Endothelial cell of umbilical vein (primary cell): Measurements from ENCODE around the gene HSPB2. TPM values are rescaled to one million over a fixed set of nuclear protein-coding genes. Genes with fewer than 3 reads are reported as not detected.

Experiments used
- BruUV-seq: library from RNA; stranded (reverse); fragments of 400-500 nt; replicated peaks from 2 replicates; lab custom pipeline; 2021; lab: Mats Ljungman, UMichigan
- CTCF ChIA-PET: fragments of 300-600, 350-600 bp; sonication (Branson Sonifier 250); formaldehyde crosslinking; loops from one replicate; lab custom pipeline; 2021; ENCODE audit warnings: antibody characterized with exemption, inconsistent platforms; lab: Charles Lee
- POLR2A ChIA-PET: fragments of 300-600, 350-600 bp; sonication (Branson Sonifier 250); formaldehyde crosslinking; loops from one replicate; lab custom pipeline; 2021; ENCODE audit warnings: antibody characterized with exemption, inconsistent platforms; lab: Charles Lee
- DNase-seq: peaks from one replicate; pipeline ENCODE4 v3.0.0-alpha.2; 2011; ENCODE audit warnings: low read depth, low spot score
- FAIRE-seq: peaks from 2 replicates; lab custom pipeline; 2011; peaks lifted over from hg19 to GRCh38; lab: Jason Lieb, UNC
- H2AFZ ChIP-seq: 2 replicates; pipeline ENCODE4 v1.6.0; 2012; ENCODE audit warnings: low read depth, low read length, control low read depth, inconsistent platforms
- H3K27ac ChIP-seq: 2 replicates; pipeline ENCODE4 v1.5.1; 2011; ENCODE audit warnings: low read depth, mild to moderate bottlenecking, control low read depth, low read length, moderate library complexity; ENCODE audit not compliant: insufficient read depth
- H3K27me3 ChIP-seq, 2 experiments: 2 replicates each; pipeline versions ENCODE4 v1.6.0 to v1.6.1; 2011; ENCODE audit warnings: low read length in 2 of 2, mixed read lengths in 1 of 2; ENCODE audit not compliant: control insufficient read depth in 2 of 2, insufficient read depth in 2 of 2
- H3K36me3 ChIP-seq, 2 experiments: 2 replicates in 1 of 2; 3 replicates in 1 of 2; pipeline ENCODE4 v1.5.1; 2011; ENCODE audit warnings: low read length in 2 of 2, mild to moderate bottlenecking in 1 of 2, moderate library complexity in 1 of 2; ENCODE audit not compliant: control insufficient read depth in 2 of 2, insufficient read depth in 2 of 2; ENCODE audit errors: extremely low read depth in 1 of 2
- H3K4me1 ChIP-seq: 3 replicates; pipeline ENCODE4 v1.5.1; 2011; ENCODE audit warnings: mild to moderate bottlenecking, low read length; ENCODE audit not compliant: control insufficient read depth, insufficient read depth; ENCODE audit errors: extremely low read depth
- H3K4me2 ChIP-seq: 2 replicates; pipeline ENCODE4 v1.6.1; 2011; ENCODE audit warnings: low read length, control low read depth, mixed read lengths; ENCODE audit not compliant: insufficient read depth
- H3K4me3 ChIP-seq, 3 experiments: fragments of 200-600 bp in 1 of 3; sonication (generic), shearing (Covaris generic) in 1 of 3; replicated peaks in 1 of 3; 2 replicates each; pipeline ENCODE4 v1.5.1; 2011 to 2016; ENCODE audit warnings: control low read depth in 3 of 3, low read length in 3 of 3, mild to moderate bottlenecking in 2 of 3, inconsistent platforms in 1 of 3, low read depth in 1 of 3, moderate library complexity in 1 of 3; ENCODE audit not compliant: insufficient read depth in 1 of 3
- H3K79me2 ChIP-seq: 2 replicates; pipeline ENCODE4 v1.6.0; 2012; ENCODE audit warnings: low read length, inconsistent platforms; ENCODE audit not compliant: control insufficient read depth, insufficient read depth
- H3K9ac ChIP-seq: replicated peaks from 2 replicates; pipeline ENCODE3; 2011; ENCODE audit warnings: low read length, control low read depth; ENCODE audit not compliant: insufficient read depth; ENCODE audit errors: extremely low read depth
- H3K9me1 ChIP-seq: replicated peaks from 3 replicates; pipeline ENCODE4 v1.6.0; 2011; ENCODE audit warnings: mild to moderate bottlenecking, low read length; ENCODE audit not compliant: control insufficient read depth, insufficient read depth; ENCODE audit errors: extremely low read depth
- H3K9me3 ChIP-seq: replicated peaks from 2 replicates; pipeline ENCODE4 v1.5.1; 2012; ENCODE audit warnings: low read length, inconsistent platforms; ENCODE audit not compliant: control insufficient read depth, insufficient read depth
- H4K20me1 ChIP-seq: replicated peaks from 2 replicates; pipeline ENCODE3; 2011; ENCODE audit warnings: mild to moderate bottlenecking, low read length; ENCODE audit not compliant: control insufficient read depth, insufficient read depth; ENCODE audit errors: extremely low read depth
- EZH2 ChIP-seq: IDR thresholded peaks from 2 replicates; pipeline ENCODE4 v1.6.1; 2012; ENCODE audit warnings: borderline replicate concordance, low read depth, mild to moderate bottlenecking, moderate library complexity, low read length, inconsistent platforms; ENCODE audit not compliant: severe bottlenecking
- FOS ChIP-seq: IDR thresholded peaks from 2 replicates; pipeline ENCODE4 v1.6.1; 2011; ENCODE audit warnings: mild to moderate bottlenecking, low read length, moderate library complexity, borderline replicate concordance; ENCODE audit not compliant: insufficient read depth
- GATA2 ChIP-seq: IDR thresholded peaks from 2 replicates; pipeline ENCODE4 v1.7.0; 2011; ENCODE audit warnings: low read depth, mild to moderate bottlenecking, moderate library complexity, mixed read lengths, low read length; ENCODE audit not compliant: insufficient read length, insufficient read depth
- JUN ChIP-seq: IDR thresholded peaks from 2 replicates; pipeline ENCODE4 v1.6.1; 2011; ENCODE audit warnings: borderline replicate concordance, low read depth; ENCODE audit not compliant: insufficient read length, insufficient read depth
- MYC ChIP-seq: IDR thresholded peaks from one replicate; pipeline ENCODE4 v1.6.1; 2011; ENCODE audit warnings: mild to moderate bottlenecking, low read depth, low read length
- POLR2A ChIP-seq: IDR thresholded peaks from 2 replicates; pipeline ENCODE4 v1.6.1; 2012; ENCODE audit warnings: low read depth, mild to moderate bottlenecking, control low read depth, low read length
- POLR2AphosphoS5 ChIP-seq: IDR thresholded peaks from 2 replicates; pipeline ENCODE4 v1.6.1; 2012; ENCODE audit warnings: low read depth, mild to moderate bottlenecking, control low read depth, low read length, moderate library complexity; ENCODE audit not compliant: insufficient read depth
- dilution Hi-C: fragments of 300-500 bp; cut with MboI; formaldehyde crosslinking; loops from one replicate; pipeline ENCODE4 v1.15.0; 2019; ENCODE audit warnings: low sequenced_read_pairs; ENCODE audit not compliant: extremely low pct_ligation_motif_present
- intact Hi-C: fragments of 100-400 bp; cut with micrococcal nuclease; formaldehyde crosslinking; loops from one replicate; pipeline ENCODE4 v1.10.0; 2022
- polyA plus RNA-seq, 4 experiments: library from polyadenylated mRNA; depleted of rRNA in 3 of 4; stranded (reverse) in 3 of 4; unstranded in 1 of 4; fragments of >200 nt; gene quantifications; 2 replicates each; pipeline versions ENCODE4 v1.2.1 to v1.2.3, GENCODE V29; 2011 to 2012; ENCODE audit warnings: missing spikeins in 1 of 4
- total RNA-seq: library from RNA; stranded (reverse); gene quantifications from 2 replicates; pipeline ENCODE4 v1.2.3, GENCODE V29; 2021
- TF ChIP-seq, protein P1 (sequence below): IDR thresholded peaks from 2 replicates; pipeline ENCODE4 v1.6.1; 2011; ENCODE audit not compliant: insufficient read depth, insufficient read length
- TF ChIP-seq, protein P2 (sequence below), 2 donors: IDR thresholded peaks; 1 replicate in 1 of 2; 2 replicates in 1 of 2; pipeline ENCODE4 v1.5.1; 2011; ENCODE audit warnings: low read length in 2 of 2, mild to moderate bottlenecking in 2 of 2, moderate library complexity in 2 of 2, control low read depth in 1 of 2, inconsistent platforms in 1 of 2, low read depth in 1 of 2; ENCODE audit not compliant: insufficient read depth in 1 of 2; ENCODE audit errors: extremely low read depth in 1 of 2

Gene HSPB2
- total and polyA plus RNA-seq, 2 donors (not counting 3 experiments of a cell fraction or from before 2014, with no cell fraction given): not detected

DNA sequence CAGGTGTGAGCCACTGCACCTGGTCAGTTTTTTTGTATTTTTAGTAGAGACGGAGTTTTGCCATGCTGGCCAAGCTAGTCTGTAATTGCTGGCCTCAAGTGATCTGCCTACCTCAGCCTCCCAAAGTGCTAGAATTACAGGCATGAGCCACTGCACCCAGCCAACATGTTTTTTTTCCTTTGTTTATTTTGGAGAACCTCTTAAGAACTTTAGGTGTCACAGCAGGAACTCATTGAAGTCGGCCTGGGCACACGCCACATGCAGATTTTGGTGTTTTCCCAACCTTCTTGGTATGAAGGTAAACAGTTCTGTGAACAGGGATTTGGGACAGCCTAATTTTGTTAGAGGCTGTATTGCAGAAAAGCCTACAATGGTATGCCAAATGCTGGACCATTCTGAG, 34.0 kb downstream of the HSPB2 start:
- Histone ChIP-seq H3K4me3 (no peak overlapping the region), H3K27me3 (no peaks in the 10 kb centered on the region), H3K4me1 (peaks cover 43% of the 10 kb centered on the region), H3K9me1 (no peaks in the 10 kb centered on the region), H3K27ac (peak overlapping the region; percentile 40), H3K9me3 (no peaks in the 10 kb centered on the region), H3K36me3 (no peaks in the 10 kb centered on the region), H2AFZ (no peak overlapping the region), H3K4me2 (no peak overlapping the region), H4K20me1 (no peaks in the 10 kb centered on the region), H3K79me2 (peaks cover 8% of the 10 kb centered on the region), H3K9ac (no peak overlapping the region)
- dilution Hi-C loops (no loop called here), intact Hi-C loops (no loop called here)
- FAIRE-seq (no peak), DNase-seq (peak; percentile 57)
- BruUV-seq: no TSS peak
- TF ChIP-seq POLR2AphosphoS5 (no peak), JUN (no peak), EZH2 (no peak), GATA2 (no peak), POLR2A (no peak), FOS (no peak), MYC (no peak)
- TF ChIP-seq, protein P1, sequence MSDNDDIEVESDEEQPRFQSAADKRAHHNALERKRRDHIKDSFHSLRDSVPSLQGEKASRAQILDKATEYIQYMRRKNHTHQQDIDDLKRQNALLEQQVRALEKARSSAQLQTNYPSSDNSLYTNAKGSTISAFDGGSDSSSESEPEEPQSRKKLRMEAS: no peak
- TF ChIP-seq, protein P2, sequence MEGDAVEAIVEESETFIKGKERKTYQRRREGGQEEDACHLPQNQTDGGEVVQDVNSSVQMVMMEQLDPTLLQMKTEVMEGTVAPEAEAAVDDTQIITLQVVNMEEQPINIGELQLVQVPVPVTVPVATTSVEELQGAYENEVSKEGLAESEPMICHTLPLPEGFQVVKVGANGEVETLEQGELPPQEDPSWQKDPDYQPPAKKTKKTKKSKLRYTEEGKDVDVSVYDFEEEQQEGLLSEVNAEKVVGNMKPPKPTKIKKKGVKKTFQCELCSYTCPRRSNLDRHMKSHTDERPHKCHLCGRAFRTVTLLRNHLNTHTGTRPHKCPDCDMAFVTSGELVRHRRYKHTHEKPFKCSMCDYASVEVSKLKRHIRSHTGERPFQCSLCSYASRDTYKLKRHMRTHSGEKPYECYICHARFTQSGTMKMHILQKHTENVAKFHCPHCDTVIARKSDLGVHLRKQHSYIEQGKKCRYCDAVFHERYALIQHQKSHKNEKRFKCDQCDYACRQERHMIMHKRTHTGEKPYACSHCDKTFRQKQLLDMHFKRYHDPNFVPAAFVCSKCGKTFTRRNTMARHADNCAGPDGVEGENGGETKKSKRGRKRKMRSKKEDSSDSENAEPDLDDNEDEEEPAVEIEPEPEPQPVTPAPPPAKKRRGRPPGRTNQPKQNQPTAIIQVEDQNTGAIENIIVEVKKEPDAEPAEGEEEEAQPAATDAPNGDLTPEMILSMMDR (IDR thresholded peaks at IDR 0.05; ENCODE audit: extremely low read depth in 1 of 2, insufficient read depth in 1 of 2, low read depth in 1 of 2, low read length in 2 of 2): no peak
- POLR2A ChIA-PET: no interaction called here
- CTCF ChIA-PET: interaction anchor here (2.8 kb wide), 1 partner anchor 35 kb away, joined by 19 read pairs; no protein-coding TSS in a partner anchor
